Calu3 (cell line): ENCODE data around the gene VCL. TPM values are rescaled to one million over a fixed set of nuclear protein-coding genes. Genes with fewer than 3 reads are reported as not detected.

Experiments used
- BruUV-seq: library from RNA; stranded (reverse); fragments of 400-500 nt; replicated peaks from 2 replicates; lab custom pipeline; 2021; lab: Mats Ljungman, UMichigan
- CTCF ChIA-PET: fragments of 300-600 bp; sonication (Branson Sonifier 250); formaldehyde crosslinking; loops from one replicate; lab custom pipeline; 2022; ENCODE audit warnings: antibody characterized with exemption; lab: Charles Lee
- DNase-seq: peaks from one replicate; pipeline ENCODE4 v3.0.0; 2022
- H3K27ac Mint-ChIP-seq: one replicate; pipeline ENCODE4 v1.8.0; 2022; ENCODE audit warnings: mixed read lengths; ENCODE audit not compliant: unreplicated experiment
- H3K27me3 Mint-ChIP-seq: one replicate; pipeline ENCODE4 v1.8.0; 2022; ENCODE audit warnings: mixed read lengths; ENCODE audit not compliant: unreplicated experiment
- H3K36me3 Mint-ChIP-seq: one replicate; pipeline ENCODE4 v1.8.0; 2022; ENCODE audit warnings: mild to moderate bottlenecking, moderate library complexity, mixed read lengths; ENCODE audit not compliant: insufficient read depth, unreplicated experiment
- H3K4me1 Mint-ChIP-seq: one replicate; pipeline ENCODE4 v1.8.0; 2022; ENCODE audit warnings: mild to moderate bottlenecking, low read depth, mixed read lengths; ENCODE audit not compliant: unreplicated experiment
- H3K4me3 Mint-ChIP-seq: one replicate; pipeline ENCODE4 v1.8.0; 2022; ENCODE audit warnings: mild to moderate bottlenecking, low read depth, moderate library complexity, mixed read lengths; ENCODE audit not compliant: unreplicated experiment
- H3K9me3 Mint-ChIP-seq: one replicate; pipeline ENCODE4 v1.8.0; 2022; ENCODE audit warnings: low read depth, mixed read lengths; ENCODE audit not compliant: unreplicated experiment
- CTCF ChIP-seq: fragments of 200-600 bp; IDR thresholded peaks from one replicate; pipeline ENCODE4 v1.8.0; 2022; ENCODE audit warnings: antibody characterized with exemption; ENCODE audit not compliant: unreplicated experiment
- intact Hi-C: fragments of 100-400 bp; cut with micrococcal nuclease; formaldehyde crosslinking; loops from one replicate; pipeline ENCODE4 v1.10.0; 2022; ENCODE audit not compliant: unreplicated experiment
- total RNA-seq: library from RNA; stranded (reverse); gene quantifications from 2 replicates; pipeline ENCODE4 v1.2.3, GENCODE V29; 2022

Gene VCL
- total RNA-seq, 1 experiment from 2014 or later, result 237 TPM

GRCh38 chr10:74050653-74051052 is 52.7 kb downstream of the VCL start:
- no peak overlapping the region for H3K4me3 Mint-ChIP-seq
- no TSS peak for BruUV-seq
- H3K36me3 Mint-ChIP-seq, result peaks cover 15% of the 10 kb centered on the region
- intact Hi-C loops, result no loop called here
- peaks cover 76% of the 10 kb centered on the region for H3K4me1 Mint-ChIP-seq
- H3K27ac Mint-ChIP-seq, result peak overlapping the region; percentile 70
- no peaks in the 10 kb centered on the region for H3K9me3 Mint-ChIP-seq
- no peaks in the 10 kb centered on the region for H3K27me3 Mint-ChIP-seq
- no peak for TF ChIP-seq CTCF
- DNase-seq, result no peak
- CTCF ChIA-PET, result interaction anchor here (0.7 to 1.6 kb wide), 3 partner anchors 23 to 335 kb away, joined by 3 to 11 read pairs (median 5); no protein-coding TSS in a partner anchor

- peaks cover 25% of the 10 kb centered on the region for H3K36me3 Mint-ChIP-seq
- H3K9me3 Mint-ChIP-seq, result no peaks in the 10 kb centered on the region
- no peak for TF ChIP-seq CTCF
- peak; percentile 44 for DNase-seq
- peaks cover 75% of the 10 kb centered on the region for H3K4me1 Mint-ChIP-seq
- peak overlapping the region; percentile 70 for H3K27ac Mint-ChIP-seq
- intact Hi-C loops, result no loop called here
- H3K4me3 Mint-ChIP-seq, result no peak overlapping the region
- no TSS peak for BruUV-seq
- no peaks in the 10 kb centered on the region for H3K27me3 Mint-ChIP-seq
- CTCF ChIA-PET, result interaction anchor here (0.7 to 1.6 kb wide), 3 partner anchors 10 to 21 kb away, joined by 3 to 11 read pairs (median 7); no protein-coding TSS in a partner anchor
These were observed 53.9 kb downstream of the VCL start for GRCh38 chr10:74051736-74052342.

GRCh38 chr10:74052994-74053393 is 55.1 kb downstream of the VCL start:
- Mint-ChIP-seq H3K36me3 (peaks cover 29% of the 10 kb centered on the region), H3K4me1 (peaks cover 72% of the 10 kb centered on the region), H3K27me3 (no peaks in the 10 kb centered on the region), H3K9me3 (no peaks in the 10 kb centered on the region), H3K4me3 (no peak overlapping the region), H3K27ac (no peak overlapping the region)
- DNase-seq, result no peak
- CTCF ChIA-PET, result no interaction called here
- BruUV-seq, result no TSS peak
- intact Hi-C loops, result no loop called here
- TF ChIP-seq CTCF, result no peak

- Mint-ChIP-seq H3K27ac (peak overlapping the region; percentile 83), H3K4me3 (peak overlapping the region; percentile 40), H3K36me3 (peaks cover 29% of the 10 kb centered on the region), H3K9me3 (no peaks in the 10 kb centered on the region), H3K27me3 (no peaks in the 10 kb centered on the region), H3K4me1 (peaks cover 66% of the 10 kb centered on the region)
- no peak for DNase-seq
- TSS peak; percentile 90 for BruUV-seq
- intact Hi-C loops, result loop anchor here (2.0 to 5.0 kb wide), 2 partner anchors 17 to 168 kb away; no protein-coding TSS in a partner anchor
- CTCF ChIA-PET, result interaction anchor here (0.5 to 1.7 kb wide), 7 partner anchors 21 to 168 kb away, joined by 3 to 7 read pairs (median 4); no protein-coding TSS in a partner anchor
- TF ChIP-seq CTCF, result no peak
These were observed 57.6 kb downstream of the VCL start for GRCh38 chr10:74055383-74056049.
